WTC11 (cell line): ENCODE measurements around the gene CDH13. TPM values are rescaled to one million over a fixed set of nuclear protein-coding genes. Genes with fewer than 3 reads are reported as not detected.

Experiments
- ATAC-seq: fragments of 200-7000 bp; cut with Tn5 transposase; 2 replicates; pipeline ENCODE4 v1.10.0; 2021; ENCODE audit warnings: mild to moderate bottlenecking, moderate library complexity
- CTCF ChIA-PET: fragments of 300-600 bp; sonication (Branson Sonifier 250); formaldehyde crosslinking; loops from one replicate; lab custom pipeline; 2021; ENCODE audit warnings: antibody characterized with exemption; lab: Charles Lee
- POLR2A ChIA-PET: fragments of 350-600 bp; sonication (Branson Sonifier 250); formaldehyde crosslinking; loops from one replicate; lab custom pipeline; 2021; ENCODE audit warnings: antibody characterized with exemption; lab: Charles Lee
- DNase-seq: peaks from one replicate; pipeline ENCODE4 v3.0.0; 2021; ENCODE audit warnings: low spot score
- H3K27ac Mint-ChIP-seq: 2 replicates; pipeline ENCODE4 v1.8.0; 2021; ENCODE audit warnings: mixed read lengths
- H3K27me3 Mint-ChIP-seq: 2 replicates; pipeline ENCODE4 v1.8.0; 2021; ENCODE audit warnings: low read depth, mild to moderate bottlenecking, moderate library complexity, mixed read lengths
- H3K36me3 Mint-ChIP-seq: 2 replicates; pipeline ENCODE4 v1.8.0; 2021; ENCODE audit warnings: mixed read lengths
- H3K4me1 Mint-ChIP-seq: 2 replicates; pipeline ENCODE4 v1.8.0; 2022; ENCODE audit warnings: mixed read lengths
- H3K4me3 Mint-ChIP-seq: 2 replicates; pipeline ENCODE4 v1.8.0; 2021; ENCODE audit warnings: mild to moderate bottlenecking, moderate library complexity, mixed read lengths
- H3K9me3 Mint-ChIP-seq: 2 replicates; pipeline ENCODE4 v1.8.0; 2021; ENCODE audit warnings: mixed read lengths
- CBFB ChIP-seq: sonication (generic); formaldehyde crosslinking; IDR thresholded peaks from 2 replicates; pipeline ENCODE4 v1.8.1; 2022; ENCODE audit warnings: mild to moderate bottlenecking, low read depth, missing genetic modification reagents
- CREM ChIP-seq: sonication (generic); formaldehyde crosslinking; IDR thresholded peaks from 2 replicates; pipeline ENCODE4 v1.8.1; 2022; ENCODE audit warnings: mild to moderate bottlenecking, missing genetic modification reagents, moderate library complexity
- FOXK1 ChIP-seq: sonication (generic); formaldehyde crosslinking; IDR thresholded peaks from 2 replicates; pipeline ENCODE4 v1.8.0; 2022; ENCODE audit warnings: mild to moderate bottlenecking, moderate library complexity, missing genetic modification reagents
- FOXP1 ChIP-seq: sonication (generic); formaldehyde crosslinking; IDR thresholded peaks from 2 replicates; pipeline ENCODE4 v1.8.0; 2022; ENCODE audit warnings: missing genetic modification reagents, mild to moderate bottlenecking, moderate library complexity, borderline replicate concordance
- MXD4 ChIP-seq: fragments of 250-450 bp; sonication (Bioruptor Pico); IDR thresholded peaks from 2 replicates; pipeline ENCODE4 v1.8.0; 2021; ENCODE audit warnings: mild to moderate bottlenecking, moderate library complexity, borderline replicate concordance
- OVOL2 ChIP-seq: fragments of 250-450 bp; sonication (Bioruptor Pico); IDR thresholded peaks from 2 replicates; pipeline ENCODE4 v1.9.0; 2021; ENCODE audit warnings: mild to moderate bottlenecking, borderline replicate concordance
- PRRX2 ChIP-seq: fragments of 250-450 bp; sonication (Bioruptor Pico); IDR thresholded peaks from 2 replicates; pipeline ENCODE4 v1.8.0; 2021; ENCODE audit warnings: mild to moderate bottlenecking
- SMAD3 ChIP-seq: sonication (generic); formaldehyde crosslinking; IDR thresholded peaks from 2 replicates; pipeline ENCODE4 v1.8.0; 2022; ENCODE audit warnings: missing genetic modification reagents, mild to moderate bottlenecking, borderline replicate concordance
- TP53 ChIP-seq: sonication (generic); formaldehyde crosslinking; IDR thresholded peaks from 2 replicates; pipeline ENCODE4 v1.8.1; 2023; ENCODE audit warnings: mild to moderate bottlenecking, missing genetic modification reagents
- ZBTB21 ChIP-seq: sonication (generic); formaldehyde crosslinking; IDR thresholded peaks from 2 replicates; pipeline ENCODE4 v1.8.1; 2023; ENCODE audit warnings: mild to moderate bottlenecking, missing genetic modification reagents, borderline replicate concordance
- ZNF219 ChIP-seq: sonication (generic); formaldehyde crosslinking; IDR thresholded peaks from 2 replicates; pipeline ENCODE4 v1.8.0; 2023; ENCODE audit warnings: missing genetic modification reagents, mild to moderate bottlenecking, borderline replicate concordance
- ZNF263 ChIP-seq: sonication (generic); formaldehyde crosslinking; IDR thresholded peaks from 2 replicates; pipeline ENCODE4 v1.8.1; 2022; ENCODE audit warnings: low read depth, mild to moderate bottlenecking, moderate library complexity, missing genetic modification reagents
- total RNA-seq: library from RNA; stranded (reverse); gene quantifications from 3 replicates; pipeline ENCODE4 v1.2.3, GENCODE V29; 2021
- TF ChIP-seq, protein P1 (sequence below): sonication (generic); formaldehyde crosslinking; IDR thresholded peaks from 2 replicates; pipeline ENCODE4 v1.8.1; 2022; ENCODE audit warnings: missing genetic modification reagents, borderline replicate concordance
- TF ChIP-seq, protein P2 (sequence below): sonication (generic); formaldehyde crosslinking; IDR thresholded peaks from 2 replicates; pipeline ENCODE4 v1.8.1; 2023; ENCODE audit warnings: mild to moderate bottlenecking, missing genetic modification reagents, moderate library complexity
- TF ChIP-seq, protein P3 (sequence below): sonication (generic); formaldehyde crosslinking; IDR thresholded peaks from 2 replicates; pipeline ENCODE4 v1.8.0; 2023; ENCODE audit warnings: missing genetic modification reagents, mild to moderate bottlenecking, borderline replicate concordance
- TF ChIP-seq, protein P4 (sequence below): sonication (generic); formaldehyde crosslinking; IDR thresholded peaks from 2 replicates; pipeline ENCODE4 v1.8.1; 2023; ENCODE audit warnings: mild to moderate bottlenecking, moderate library complexity, missing genetic modification reagents
- TF ChIP-seq, protein P5 (sequence below): sonication (generic); formaldehyde crosslinking; IDR thresholded peaks from 2 replicates; pipeline ENCODE4 v1.8.1; 2023; ENCODE audit warnings: mild to moderate bottlenecking, missing genetic modification reagents
- TF ChIP-seq, protein P6 (sequence below): sonication (generic); formaldehyde crosslinking; IDR thresholded peaks from 2 replicates; pipeline ENCODE4 v1.8.0; 2022; ENCODE audit warnings: mild to moderate bottlenecking, missing genetic modification reagents
- TF ChIP-seq, protein P7 (sequence below): fragments of 250-450 bp; sonication (Bioruptor Pico); conservative IDR thresholded peaks from 2 replicates; pipeline ENCODE4 v1.9.0; 2021; ENCODE audit warnings: mild to moderate bottlenecking

Gene CDH13
- total RNA-seq, 1 experiment from 2014 or later: 0.81 TPM

DNA sequence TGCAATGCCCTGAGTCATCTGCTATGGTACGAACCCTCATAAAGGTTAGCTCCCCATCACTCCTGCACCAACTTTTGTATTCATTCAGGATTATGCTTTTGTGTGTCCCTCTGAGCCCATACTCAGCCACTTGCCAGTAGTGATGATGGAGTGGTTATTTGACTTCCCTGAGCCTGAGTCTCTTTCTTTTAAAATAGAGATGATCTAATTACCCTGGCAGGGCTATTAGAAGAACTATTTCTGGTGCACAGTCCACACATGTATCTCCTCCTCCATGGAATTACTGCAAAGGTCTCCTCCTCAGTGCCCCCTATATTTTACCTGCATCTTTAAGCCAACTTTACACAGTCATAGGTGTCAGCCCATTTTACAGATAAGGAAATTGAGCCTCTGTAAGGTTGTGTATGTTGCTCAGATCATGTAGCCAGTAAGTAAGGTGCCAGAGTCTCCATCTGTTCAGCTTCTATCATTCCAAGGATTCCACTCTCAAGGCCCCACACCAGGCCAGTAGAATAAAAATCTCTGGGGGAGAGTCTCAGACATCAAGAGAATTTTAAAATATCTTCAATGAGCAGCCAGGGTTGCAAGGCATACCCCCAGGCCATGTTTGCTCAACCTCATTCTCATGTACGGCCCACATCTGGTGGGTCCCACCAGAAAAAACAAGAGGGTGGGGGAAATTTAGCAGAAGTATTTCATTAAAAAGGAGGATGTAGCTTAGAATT, 847.3 kb downstream of the CDH13 start:
- ATAC-seq: no peak
- peaks cover 11% of the 10 kb centered on the region for H3K4me1 Mint-ChIP-seq
- DNase-seq: no peak
- CTCF ChIA-PET: interaction anchor here (2.5 kb wide), 1 partner anchor 27 kb away, joined by 7 read pairs; no protein-coding TSS in a partner anchor
- POLR2A ChIA-PET: no interaction called here
- no peak overlapping the region for H3K4me3 Mint-ChIP-seq
- no peaks in the 10 kb centered on the region for H3K36me3 Mint-ChIP-seq
- no peaks in the 10 kb centered on the region; the same call in 1 of the 2 replicates for H3K27me3 Mint-ChIP-seq
- no peak overlapping the region for H3K27ac Mint-ChIP-seq
- TF ChIP-seq, protein P1, sequence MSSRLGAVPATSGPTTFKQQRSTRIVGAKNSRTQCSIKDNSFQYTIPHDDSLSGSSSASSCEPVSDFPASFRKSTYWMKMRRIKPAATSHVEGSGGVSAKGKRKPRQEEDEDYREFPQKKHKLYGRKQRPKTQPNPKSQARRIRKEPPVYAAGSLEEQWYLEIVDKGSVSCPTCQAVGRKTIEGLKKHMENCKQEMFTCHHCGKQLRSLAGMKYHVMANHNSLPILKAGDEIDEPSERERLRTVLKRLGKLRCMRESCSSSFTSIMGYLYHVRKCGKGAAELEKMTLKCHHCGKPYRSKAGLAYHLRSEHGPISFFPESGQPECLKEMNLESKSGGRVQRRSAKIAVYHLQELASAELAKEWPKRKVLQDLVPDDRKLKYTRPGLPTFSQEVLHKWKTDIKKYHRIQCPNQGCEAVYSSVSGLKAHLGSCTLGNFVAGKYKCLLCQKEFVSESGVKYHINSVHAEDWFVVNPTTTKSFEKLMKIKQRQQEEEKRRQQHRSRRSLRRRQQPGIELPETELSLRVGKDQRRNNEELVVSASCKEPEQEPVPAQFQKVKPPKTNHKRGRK (CRISPR knock-in tag): no peak
- TF ChIP-seq CREM (CRISPR knock-in tag) (no peak), PRRX2 (CRISPR knock-in tag) (no peak)
- no peaks in the 10 kb centered on the region for H3K9me3 Mint-ChIP-seq

DNA sequence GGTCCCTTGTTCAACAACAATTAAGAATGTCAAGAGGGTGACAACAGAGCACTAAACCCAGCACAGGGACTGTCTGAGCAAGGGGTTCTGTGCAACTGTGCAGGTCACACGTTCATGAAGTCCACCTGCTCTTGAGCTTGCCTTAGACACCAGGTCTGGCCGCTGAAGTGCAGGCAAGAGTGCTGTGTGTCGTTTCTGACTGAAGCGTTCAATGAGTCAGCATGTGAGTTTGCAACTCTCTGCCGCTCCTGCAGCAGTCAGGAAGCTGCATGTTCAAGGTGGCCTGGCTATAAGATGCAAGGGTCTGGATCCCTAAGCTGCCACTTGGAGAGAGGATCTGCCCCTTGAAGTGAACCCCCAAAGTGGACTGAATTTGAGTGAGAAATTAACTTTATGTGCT, 848.3 kb downstream of the CDH13 start:
- ChIA-PET POLR2A (no interaction called here), CTCF (no interaction called here)
- ATAC-seq: no peak
- Mint-ChIP-seq H3K36me3 (no peaks in the 10 kb centered on the region), H3K4me1 (0 out of 2 replicates have a peak, but pooled peaks cover under 1% of the 10 kb centered on the region), H3K4me3 (no peak overlapping the region), H3K9me3 (no peaks in the 10 kb centered on the region), H3K27ac (no peak overlapping the region), H3K27me3 (no peaks in the 10 kb centered on the region; the same call in 1 of the 2 replicates)
- DNase-seq: no peak
- TF ChIP-seq, protein P2, sequence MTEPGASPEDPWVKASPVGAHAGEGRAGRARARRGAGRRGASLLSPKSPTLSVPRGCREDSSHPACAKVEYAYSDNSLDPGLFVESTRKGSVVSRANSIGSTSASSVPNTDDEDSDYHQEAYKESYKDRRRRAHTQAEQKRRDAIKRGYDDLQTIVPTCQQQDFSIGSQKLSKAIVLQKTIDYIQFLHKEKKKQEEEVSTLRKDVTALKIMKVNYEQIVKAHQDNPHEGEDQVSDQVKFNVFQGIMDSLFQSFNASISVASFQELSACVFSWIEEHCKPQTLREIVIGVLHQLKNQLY: no peak
- TF ChIP-seq, protein P3, sequence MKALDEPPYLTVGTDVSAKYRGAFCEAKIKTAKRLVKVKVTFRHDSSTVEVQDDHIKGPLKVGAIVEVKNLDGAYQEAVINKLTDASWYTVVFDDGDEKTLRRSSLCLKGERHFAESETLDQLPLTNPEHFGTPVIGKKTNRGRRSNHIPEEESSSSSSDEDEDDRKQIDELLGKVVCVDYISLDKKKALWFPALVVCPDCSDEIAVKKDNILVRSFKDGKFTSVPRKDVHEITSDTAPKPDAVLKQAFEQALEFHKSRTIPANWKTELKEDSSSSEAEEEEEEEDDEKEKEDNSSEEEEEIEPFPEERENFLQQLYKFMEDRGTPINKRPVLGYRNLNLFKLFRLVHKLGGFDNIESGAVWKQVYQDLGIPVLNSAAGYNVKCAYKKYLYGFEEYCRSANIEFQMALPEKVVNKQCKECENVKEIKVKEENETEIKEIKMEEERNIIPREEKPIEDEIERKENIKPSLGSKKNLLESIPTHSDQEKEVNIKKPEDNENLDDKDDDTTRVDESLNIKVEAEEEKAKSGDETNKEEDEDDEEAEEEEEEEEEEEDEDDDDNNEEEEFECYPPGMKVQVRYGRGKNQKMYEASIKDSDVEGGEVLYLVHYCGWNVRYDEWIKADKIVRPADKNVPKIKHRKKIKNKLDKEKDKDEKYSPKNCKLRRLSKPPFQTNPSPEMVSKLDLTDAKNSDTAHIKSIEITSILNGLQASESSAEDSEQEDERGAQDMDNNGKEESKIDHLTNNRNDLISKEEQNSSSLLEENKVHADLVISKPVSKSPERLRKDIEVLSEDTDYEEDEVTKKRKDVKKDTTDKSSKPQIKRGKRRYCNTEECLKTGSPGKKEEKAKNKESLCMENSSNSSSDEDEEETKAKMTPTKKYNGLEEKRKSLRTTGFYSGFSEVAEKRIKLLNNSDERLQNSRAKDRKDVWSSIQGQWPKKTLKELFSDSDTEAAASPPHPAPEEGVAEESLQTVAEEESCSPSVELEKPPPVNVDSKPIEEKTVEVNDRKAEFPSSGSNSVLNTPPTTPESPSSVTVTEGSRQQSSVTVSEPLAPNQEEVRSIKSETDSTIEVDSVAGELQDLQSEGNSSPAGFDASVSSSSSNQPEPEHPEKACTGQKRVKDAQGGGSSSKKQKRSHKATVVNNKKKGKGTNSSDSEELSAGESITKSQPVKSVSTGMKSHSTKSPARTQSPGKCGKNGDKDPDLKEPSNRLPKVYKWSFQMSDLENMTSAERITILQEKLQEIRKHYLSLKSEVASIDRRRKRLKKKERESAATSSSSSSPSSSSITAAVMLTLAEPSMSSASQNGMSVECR (CRISPR knock-in tag): no peak
- no peak for TF ChIP-seq CBFB (CRISPR knock-in tag)
- no peak for TF ChIP-seq MXD4
- TF ChIP-seq ZNF263 (CRISPR knock-in tag): no peak
- TF ChIP-seq ZBTB21: no peak
- TF ChIP-seq, protein P4, sequence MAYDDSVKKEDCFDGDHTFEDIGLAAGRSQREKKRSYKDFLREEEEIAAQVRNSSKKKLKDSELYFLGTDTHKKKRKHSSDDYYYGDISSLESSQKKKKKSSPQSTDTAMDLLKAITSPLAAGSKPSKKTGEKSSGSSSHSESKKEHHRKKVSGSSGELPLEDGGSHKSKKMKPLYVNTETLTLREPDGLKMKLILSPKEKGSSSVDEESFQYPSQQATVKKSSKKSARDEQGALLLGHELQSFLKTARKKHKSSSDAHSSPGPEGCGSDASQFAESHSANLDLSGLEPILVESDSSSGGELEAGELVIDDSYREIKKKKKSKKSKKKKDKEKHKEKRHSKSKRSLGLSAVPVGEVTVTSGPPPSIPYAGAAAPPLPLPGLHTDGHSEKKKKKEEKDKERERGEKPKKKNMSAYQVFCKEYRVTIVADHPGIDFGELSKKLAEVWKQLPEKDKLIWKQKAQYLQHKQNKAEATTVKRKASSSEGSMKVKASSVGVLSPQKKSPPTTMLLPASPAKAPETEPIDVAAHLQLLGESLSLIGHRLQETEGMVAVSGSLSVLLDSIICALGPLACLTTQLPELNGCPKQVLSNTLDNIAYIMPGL (CRISPR knock-in tag): no peak
- TF ChIP-seq, protein P5, sequence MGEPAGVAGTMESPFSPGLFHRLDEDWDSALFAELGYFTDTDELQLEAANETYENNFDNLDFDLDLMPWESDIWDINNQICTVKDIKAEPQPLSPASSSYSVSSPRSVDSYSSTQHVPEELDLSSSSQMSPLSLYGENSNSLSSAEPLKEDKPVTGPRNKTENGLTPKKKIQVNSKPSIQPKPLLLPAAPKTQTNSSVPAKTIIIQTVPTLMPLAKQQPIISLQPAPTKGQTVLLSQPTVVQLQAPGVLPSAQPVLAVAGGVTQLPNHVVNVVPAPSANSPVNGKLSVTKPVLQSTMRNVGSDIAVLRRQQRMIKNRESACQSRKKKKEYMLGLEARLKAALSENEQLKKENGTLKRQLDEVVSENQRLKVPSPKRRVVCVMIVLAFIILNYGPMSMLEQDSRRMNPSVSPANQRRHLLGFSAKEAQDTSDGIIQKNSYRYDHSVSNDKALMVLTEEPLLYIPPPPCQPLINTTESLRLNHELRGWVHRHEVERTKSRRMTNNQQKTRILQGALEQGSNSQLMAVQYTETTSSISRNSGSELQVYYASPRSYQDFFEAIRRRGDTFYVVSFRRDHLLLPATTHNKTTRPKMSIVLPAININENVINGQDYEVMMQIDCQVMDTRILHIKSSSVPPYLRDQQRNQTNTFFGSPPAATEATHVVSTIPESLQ: no peak
- no peak for TF ChIP-seq FOXK1
- no peak for TF ChIP-seq TP53 (CRISPR knock-in tag)
- TF ChIP-seq FOXP1: no peak
- TF ChIP-seq, protein P6, sequence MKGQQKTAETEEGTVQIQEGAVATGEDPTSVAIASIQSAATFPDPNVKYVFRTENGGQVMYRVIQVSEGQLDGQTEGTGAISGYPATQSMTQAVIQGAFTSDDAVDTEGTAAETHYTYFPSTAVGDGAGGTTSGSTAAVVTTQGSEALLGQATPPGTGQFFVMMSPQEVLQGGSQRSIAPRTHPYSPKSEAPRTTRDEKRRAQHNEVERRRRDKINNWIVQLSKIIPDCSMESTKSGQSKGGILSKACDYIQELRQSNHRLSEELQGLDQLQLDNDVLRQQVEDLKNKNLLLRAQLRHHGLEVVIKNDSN (CRISPR knock-in tag): no peak
- TF ChIP-seq SMAD3: no peak
- TF ChIP-seq ZNF219: no peak
- TF ChIP-seq, protein P7, sequence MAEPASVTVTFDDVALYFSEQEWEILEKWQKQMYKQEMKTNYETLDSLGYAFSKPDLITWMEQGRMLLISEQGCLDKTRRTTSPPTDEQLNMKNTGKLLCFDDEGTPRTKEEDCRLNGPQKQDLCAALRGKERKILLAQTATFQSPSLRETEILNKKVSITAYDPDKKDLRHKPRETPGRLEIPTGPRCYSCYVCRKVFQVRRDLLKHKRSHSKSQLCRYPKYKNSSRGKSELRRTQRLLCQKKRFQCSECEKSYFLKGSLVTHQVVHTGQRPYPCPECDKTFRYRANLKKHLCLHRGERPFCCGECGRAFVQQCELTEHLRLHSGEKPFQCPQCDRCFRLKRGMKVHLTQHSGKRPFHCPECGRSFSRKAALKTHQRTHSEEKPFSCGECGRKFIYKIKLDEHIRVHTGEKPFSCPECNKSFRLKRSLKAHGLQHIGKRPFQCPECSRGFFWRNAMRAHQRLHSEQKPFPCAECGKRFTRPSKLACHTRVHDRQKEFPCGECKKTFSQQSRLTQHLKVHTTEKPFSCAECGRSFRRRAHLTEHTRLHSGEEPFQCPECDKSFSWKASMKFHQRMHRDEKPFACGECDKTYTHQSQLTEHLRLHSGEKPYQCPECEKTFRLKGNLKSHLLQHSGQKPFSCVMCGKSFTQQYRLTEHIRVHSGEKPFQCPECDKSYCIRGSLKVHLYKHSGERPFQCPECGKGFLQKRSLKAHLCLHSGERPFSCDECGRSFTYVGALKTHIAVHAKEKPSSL (CRISPR knock-in tag): no peak
- no peak for TF ChIP-seq OVOL2
